Measurements from ENCODE around the gene CDON. TPM values are rescaled to one million over a fixed set of nuclear protein-coding genes. Genes with fewer than 3 reads are reported as not detected.
A peak's percentile ranks its signal among the peaks of the same experiment; 100 is the strongest.

The CDON gene
- total and polyA plus RNA-seq, 2 donors from 2014 or later: 0.45 to 4.0 TPM

DNA sequence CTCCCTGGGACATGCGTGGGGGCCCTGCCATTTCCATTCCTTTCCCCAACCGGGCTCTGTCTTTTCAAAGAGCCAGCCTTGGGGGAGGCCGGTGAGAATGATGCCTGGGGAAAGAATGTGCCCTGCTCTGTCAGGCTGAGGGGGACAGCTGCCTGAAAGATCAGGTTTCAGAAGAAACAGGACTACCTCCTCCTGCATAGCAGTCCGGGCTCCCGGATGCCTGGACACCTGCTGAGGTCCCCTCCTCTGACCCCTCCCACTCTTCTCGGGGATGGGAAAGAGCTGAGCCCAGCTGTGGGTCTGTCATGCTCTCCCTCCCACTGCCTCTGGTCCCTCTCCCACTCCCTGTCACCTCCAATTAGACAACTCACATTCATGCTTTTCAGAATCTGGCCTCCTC is 41.8 kb upstream of the CDON start:
- H3K36me3 ChIP-seq (ENCODE audit: control insufficient read depth in 2 of 3, insufficient read depth in 3 of 3, low read length in 3 of 3): no peaks in the 10 kb centered on the region
- peaks cover 0 to 2% (median 0%) of the 10 kb centered on the region in 3 donors for H3K4me1 ChIP-seq (ENCODE audit: control insufficient read depth in 2 of 3, insufficient read depth in 2 of 3, low read depth in 1 of 3, low read length in 3 of 3)
- TF ChIP-seq, protein P1, sequence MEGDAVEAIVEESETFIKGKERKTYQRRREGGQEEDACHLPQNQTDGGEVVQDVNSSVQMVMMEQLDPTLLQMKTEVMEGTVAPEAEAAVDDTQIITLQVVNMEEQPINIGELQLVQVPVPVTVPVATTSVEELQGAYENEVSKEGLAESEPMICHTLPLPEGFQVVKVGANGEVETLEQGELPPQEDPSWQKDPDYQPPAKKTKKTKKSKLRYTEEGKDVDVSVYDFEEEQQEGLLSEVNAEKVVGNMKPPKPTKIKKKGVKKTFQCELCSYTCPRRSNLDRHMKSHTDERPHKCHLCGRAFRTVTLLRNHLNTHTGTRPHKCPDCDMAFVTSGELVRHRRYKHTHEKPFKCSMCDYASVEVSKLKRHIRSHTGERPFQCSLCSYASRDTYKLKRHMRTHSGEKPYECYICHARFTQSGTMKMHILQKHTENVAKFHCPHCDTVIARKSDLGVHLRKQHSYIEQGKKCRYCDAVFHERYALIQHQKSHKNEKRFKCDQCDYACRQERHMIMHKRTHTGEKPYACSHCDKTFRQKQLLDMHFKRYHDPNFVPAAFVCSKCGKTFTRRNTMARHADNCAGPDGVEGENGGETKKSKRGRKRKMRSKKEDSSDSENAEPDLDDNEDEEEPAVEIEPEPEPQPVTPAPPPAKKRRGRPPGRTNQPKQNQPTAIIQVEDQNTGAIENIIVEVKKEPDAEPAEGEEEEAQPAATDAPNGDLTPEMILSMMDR (IDR thresholded peaks at IDR 0.05; ENCODE audit: borderline replicate concordance, extremely low read depth, insufficient read depth): no peak
- H3K9ac ChIP-seq (ENCODE audit: low read length in 3 of 3): no peak overlapping the region
- no peak overlapping the region for H3K27ac ChIP-seq (ENCODE audit: low read depth in 2 of 2, low read length in 2 of 2)
- H3K27me3 ChIP-seq (ENCODE audit: control insufficient read depth, insufficient read depth, low read length): no peaks in the 10 kb centered on the region
- H3K9me3 ChIP-seq (ENCODE audit: control insufficient read depth in 2 of 3, insufficient read depth in 1 of 3, low read length in 3 of 3): no peaks in the 10 kb centered on the region
- FAIRE-seq (no peak), DNase-seq (peak in 4 of 5 donors; percentile 83 to 90 (median 86))
- H3K4me3 ChIP-seq (ENCODE audit: low read length in 3 of 3): no peak overlapping the region
- intact Hi-C loops (cut with DNase I): no loop called here

DNA sequence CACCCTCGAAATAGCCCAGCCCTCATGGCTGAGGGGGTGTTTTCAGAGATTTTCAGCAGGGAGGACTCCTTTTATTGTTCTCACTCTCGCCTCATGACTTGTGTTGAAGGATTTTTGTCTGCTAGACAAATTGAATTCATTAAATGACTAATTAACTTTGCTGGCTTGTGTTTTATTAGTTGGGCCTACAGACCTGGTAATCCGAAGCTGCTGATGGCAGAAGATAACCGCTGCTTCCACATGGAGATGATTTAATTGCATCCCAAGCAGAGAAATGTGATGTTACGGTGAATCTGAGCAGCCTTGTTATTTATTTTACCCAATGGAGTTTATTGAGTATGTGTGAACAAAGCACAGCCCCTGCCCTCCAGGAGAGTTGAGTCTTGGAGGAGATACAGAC is 40.5 kb upstream of the CDON start:
- H3K4me3 ChIP-seq (ENCODE audit: low read length in 3 of 3): no peak overlapping the region
- H3K9ac ChIP-seq (ENCODE audit: low read length in 3 of 3): no peak overlapping the region
- H3K27me3 ChIP-seq (ENCODE audit: control insufficient read depth, insufficient read depth, low read length): no peaks in the 10 kb centered on the region
- peaks cover 0 to 2% (median 0%) of the 10 kb centered on the region in 3 donors for H3K4me1 ChIP-seq (ENCODE audit: control insufficient read depth in 2 of 3, insufficient read depth in 2 of 3, low read depth in 1 of 3, low read length in 3 of 3)
- no peak overlapping the region for H3K27ac ChIP-seq (ENCODE audit: low read depth in 2 of 2, low read length in 2 of 2)
- intact Hi-C loops (cut with DNase I): no loop called here
- TF ChIP-seq, protein P1 (IDR thresholded peaks at IDR 0.05; ENCODE audit: borderline replicate concordance, extremely low read depth, insufficient read depth): no peak
- no peak for DNase-seq
- H3K9me3 ChIP-seq (ENCODE audit: control insufficient read depth in 2 of 3, insufficient read depth in 1 of 3, low read length in 3 of 3): no peaks in the 10 kb centered on the region
- H3K36me3 ChIP-seq (ENCODE audit: control insufficient read depth in 2 of 3, insufficient read depth in 3 of 3, low read length in 3 of 3): no peaks in the 10 kb centered on the region
- no peak for FAIRE-seq

DNA sequence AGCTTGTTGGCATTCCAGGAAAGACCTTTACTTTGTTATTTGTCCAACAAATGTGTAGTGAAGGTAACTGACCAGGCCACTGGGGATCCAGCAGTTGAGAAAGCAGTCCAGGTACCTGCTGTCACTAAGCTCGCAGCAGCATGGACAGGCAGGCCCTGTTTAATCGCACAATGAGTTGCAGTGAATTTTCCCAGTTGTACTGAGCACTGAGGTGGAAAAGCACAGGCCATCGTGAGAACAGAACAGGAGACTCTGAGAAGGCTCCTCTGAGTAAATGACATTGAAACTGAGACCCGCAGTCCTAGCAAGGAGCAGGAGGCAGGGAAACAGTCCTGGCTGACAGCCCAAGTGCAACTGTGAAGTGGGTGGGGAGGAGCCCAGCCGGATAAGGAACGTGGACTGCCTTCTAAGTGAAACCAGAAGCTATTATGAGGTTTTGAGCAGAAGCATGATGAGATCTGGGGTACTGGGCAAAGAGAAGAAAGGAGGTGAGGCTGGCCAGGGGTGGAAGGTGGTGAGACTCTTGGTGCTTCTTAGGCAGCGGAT is 39.8 kb upstream of the CDON start:
- no peak overlapping the region for H3K27ac ChIP-seq (ENCODE audit: low read depth in 2 of 2, low read length in 2 of 2)
- no peak for FAIRE-seq
- no peaks in the 10 kb centered on the region for H3K27me3 ChIP-seq (ENCODE audit: control insufficient read depth, insufficient read depth, low read length)
- TF ChIP-seq, protein P1 (IDR thresholded peaks at IDR 0.05; ENCODE audit: borderline replicate concordance, extremely low read depth, insufficient read depth): no peak
- no peak overlapping the region for H3K4me3 ChIP-seq (ENCODE audit: low read length in 3 of 3)
- intact Hi-C loops (cut with DNase I): no loop called here
- peaks cover 0 to 2% (median 0%) of the 10 kb centered on the region in 3 donors for H3K4me1 ChIP-seq (ENCODE audit: control insufficient read depth in 2 of 3, insufficient read depth in 2 of 3, low read depth in 1 of 3, low read length in 3 of 3)
- no peaks in the 10 kb centered on the region for H3K9me3 ChIP-seq (ENCODE audit: control insufficient read depth in 2 of 3, insufficient read depth in 1 of 3, low read length in 3 of 3)
- H3K36me3 ChIP-seq (ENCODE audit: control insufficient read depth in 2 of 3, insufficient read depth in 3 of 3, low read length in 3 of 3): no peaks in the 10 kb centered on the region
- peak overlapping the region in 1 of 3 donors; percentile 8 for H3K9ac ChIP-seq (ENCODE audit: low read length in 3 of 3)
- peak in 4 of 5 donors; percentile 58 to 75 (median 66) for DNase-seq

DNA sequence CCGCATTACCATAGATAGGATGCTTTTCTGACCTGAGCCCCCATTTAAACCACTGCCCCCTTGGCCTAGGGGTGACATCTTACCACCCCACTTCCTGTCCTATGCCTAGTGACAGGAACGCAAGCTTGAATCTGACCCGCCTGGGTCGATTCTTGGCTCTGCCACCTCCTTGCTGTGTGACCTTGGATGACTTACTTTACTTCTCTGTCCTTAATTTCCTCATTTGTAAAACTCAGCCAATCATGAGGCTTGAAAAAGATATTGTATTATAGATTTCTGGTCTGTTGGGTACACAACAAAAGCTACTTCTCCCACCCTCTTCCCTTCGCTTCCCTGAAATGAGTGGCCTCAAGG is 39.2 kb upstream of the CDON start:
- DNase-seq (no peak), FAIRE-seq (no peak)
- H3K9ac ChIP-seq (ENCODE audit: low read length in 3 of 3): no peak overlapping the region
- H3K4me1 ChIP-seq (ENCODE audit: control insufficient read depth in 2 of 3, insufficient read depth in 2 of 3, low read depth in 1 of 3, low read length in 3 of 3): peaks cover 0 to 2% (median 0%) of the 10 kb centered on the region in 3 donors
- H3K27ac ChIP-seq (ENCODE audit: low read depth in 2 of 2, low read length in 2 of 2): no peak overlapping the region
- intact Hi-C loops (cut with DNase I): no loop called here
- no peaks in the 10 kb centered on the region for H3K36me3 ChIP-seq (ENCODE audit: control insufficient read depth in 2 of 3, insufficient read depth in 3 of 3, low read length in 3 of 3)
- no peak overlapping the region for H3K4me3 ChIP-seq (ENCODE audit: low read length in 3 of 3)
- TF ChIP-seq, protein P1 (IDR thresholded peaks at IDR 0.05; ENCODE audit: borderline replicate concordance, extremely low read depth, insufficient read depth): no peak
- H3K9me3 ChIP-seq (ENCODE audit: control insufficient read depth in 2 of 3, insufficient read depth in 1 of 3, low read length in 3 of 3): no peaks in the 10 kb centered on the region
- H3K27me3 ChIP-seq (ENCODE audit: control insufficient read depth, insufficient read depth, low read length): no peaks in the 10 kb centered on the region
